ENCODE results near the gene TRMT1.
"Not testable (repeated sequence)": the region's sequence is repeated elsewhere in the genome, so short reads cannot be mapped to it uniquely, and the experiment has no call there.

TRMT1 gene

GRCh38 chr19:13150187-13150930 is 33.8 kb upstream of the TRMT1 start, which contains the start of the genes IER2 and STX10:
Gene IER2, plus strand, starts transcription at chr19:13150411. Its CDS starts 2,776 bp downstream, at chr19:13153187.
Gene STX10, minus strand, starts transcription at chr19:13150375. Its CDS starts 202 bp downstream, at chr19:13150173.
- Histone ChIP-seq H3K36me3 (ENCODE audit: control insufficient read depth in 2 of 2, insufficient read depth in 2 of 2, low read length in 2 of 2) (peaks cover 0 to under 1% of the 10 kb centered on the region in 2 donors), H3K4me1 (ENCODE audit: control insufficient read depth in 2 of 2, insufficient read depth in 2 of 2, low read length in 2 of 2) (peaks cover 14 to 18% of the 10 kb centered on the region in 2 donors), H3K9me3 (ENCODE audit: control insufficient read depth in 2 of 2, low read length in 2 of 2) (no peaks in the 10 kb centered on the region), H3K27me3 (ENCODE audit: control insufficient read depth in 2 of 2, insufficient read depth in 2 of 2, low read length in 2 of 2) (no peaks in the 10 kb centered on the region), H3K9ac (ENCODE audit: low read depth in 1 of 2, low read length in 2 of 2) (peak within 1 kb of the TSS; percentile 98 to 100), H3K4me3 (ENCODE audit: low read length in 2 of 2) (peak within 1 kb of the TSS; percentile 81 to 89), H3K27ac (ENCODE audit: low read depth in 2 of 2, low read length in 2 of 2) (peak within 1 kb of the TSS; percentile 94 to 98)

GRCh38 chr19:13149628-13150186 is 33.2 kb upstream of the TRMT1 start:
- Histone ChIP-seq H3K4me3 (ENCODE audit: low read length in 2 of 2) (peak overlapping the region; percentile 81 to 89), H3K27ac (ENCODE audit: low read depth in 2 of 2, low read length in 2 of 2) (peak overlapping the region; percentile 94 to 98), H3K36me3 (ENCODE audit: control insufficient read depth in 2 of 2, insufficient read depth in 2 of 2, low read length in 2 of 2) (peaks cover 5 to 6% of the 10 kb centered on the region in 2 donors), H3K9ac (ENCODE audit: low read depth in 1 of 2, low read length in 2 of 2) (peak overlapping the region; percentile 98 to 100), H3K9me3 (ENCODE audit: control insufficient read depth in 2 of 2, low read length in 2 of 2) (no peaks in the 10 kb centered on the region), H3K27me3 (ENCODE audit: control insufficient read depth in 2 of 2, insufficient read depth in 2 of 2, low read length in 2 of 2) (no peaks in the 10 kb centered on the region), H3K4me1 (ENCODE audit: control insufficient read depth in 2 of 2, insufficient read depth in 2 of 2, low read length in 2 of 2) (peaks cover 9 to 12% of the 10 kb centered on the region in 2 donors)

DNA sequence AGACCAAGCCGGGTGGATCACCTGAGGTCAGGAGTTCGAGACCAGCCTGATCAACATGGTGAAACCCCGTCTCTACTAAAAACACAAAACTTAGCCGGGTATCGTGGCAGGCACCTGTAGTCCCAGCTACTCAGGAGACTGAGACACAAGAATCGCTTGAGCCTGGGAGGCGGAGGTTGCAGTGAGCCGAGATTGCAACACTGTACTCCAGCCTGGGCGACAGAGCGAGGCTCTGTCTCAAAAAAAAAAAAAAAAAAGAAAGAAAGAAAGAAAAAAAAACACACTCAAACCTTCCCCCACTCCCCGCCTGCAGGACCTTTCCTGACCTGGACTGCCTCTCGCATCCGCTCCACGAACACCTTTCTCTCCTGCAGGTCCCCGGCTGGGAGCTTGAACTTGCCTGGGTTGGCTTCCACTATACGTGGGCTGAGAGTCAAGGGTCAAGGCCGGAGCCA is 32.7 kb upstream of the TRMT1 start:
- H3K27me3 ChIP-seq (ENCODE audit: control insufficient read depth in 2 of 2, insufficient read depth in 2 of 2, low read length in 2 of 2); H3K9me3 ChIP-seq (ENCODE audit: control insufficient read depth in 2 of 2, low read length in 2 of 2): not testable (repeated sequence)
- Histone ChIP-seq H3K27ac (ENCODE audit: low read depth in 2 of 2, low read length in 2 of 2) (peak overlapping the region in 1 of 2 donors; percentile 98), H3K4me3 (ENCODE audit: low read length in 2 of 2) (peak overlapping the region; percentile 81 to 89), H3K9ac (ENCODE audit: low read depth in 1 of 2, low read length in 2 of 2) (peak overlapping the region; percentile 98 to 100), H3K36me3 (ENCODE audit: control insufficient read depth in 2 of 2, insufficient read depth in 2 of 2, low read length in 2 of 2) (peaks cover 10 to 11% of the 10 kb centered on the region in 2 donors), H3K4me1 (ENCODE audit: control insufficient read depth in 2 of 2, insufficient read depth in 2 of 2, low read length in 2 of 2) (peaks cover 9 to 12% of the 10 kb centered on the region in 2 donors)

- H3K9me3 ChIP-seq (ENCODE audit: control insufficient read depth in 2 of 2, low read length in 2 of 2), result no peaks in the 10 kb centered on the region
- H3K36me3 ChIP-seq (ENCODE audit: control insufficient read depth in 2 of 2, insufficient read depth in 2 of 2, low read length in 2 of 2), result peaks cover 14 to 15% of the 10 kb centered on the region in 2 donors
- no peak overlapping the region for H3K4me3 ChIP-seq (ENCODE audit: low read length in 2 of 2)
These were observed 30.4 kb upstream of the TRMT1 start for GRCh38 chr19:13146763-13147563.

GRCh38 chr19:13139633-13140311 is 23.2 kb upstream of the TRMT1 start:
- H3K4me3 ChIP-seq (ENCODE audit: low read length in 2 of 2), result no peak overlapping the region
- no peaks in the 10 kb centered on the region for H3K4me1 ChIP-seq (ENCODE audit: control insufficient read depth in 2 of 2, insufficient read depth in 2 of 2, low read length in 2 of 2)
- no peaks in the 10 kb centered on the region for H3K9me3 ChIP-seq (ENCODE audit: control insufficient read depth in 2 of 2, low read length in 2 of 2)
- H3K36me3 ChIP-seq (ENCODE audit: control insufficient read depth in 2 of 2, insufficient read depth in 2 of 2, low read length in 2 of 2), result peaks cover 42 to 44% of the 10 kb centered on the region in 2 donors
- no peak overlapping the region for H3K9ac ChIP-seq (ENCODE audit: low read depth in 1 of 2, low read length in 2 of 2)
- no peaks in the 10 kb centered on the region for H3K27me3 ChIP-seq (ENCODE audit: control insufficient read depth in 2 of 2, insufficient read depth in 2 of 2, low read length in 2 of 2)
- H3K27ac ChIP-seq (ENCODE audit: low read depth in 2 of 2, low read length in 2 of 2), result no peak overlapping the region

More at GRCh38 chr19:13146763-13147563, 30.4 kb upstream of the TRMT1 start:
- H3K9ac ChIP-seq (ENCODE audit: low read depth in 1 of 2, low read length in 2 of 2), result no peak overlapping the region
- H3K4me1 ChIP-seq (ENCODE audit: control insufficient read depth in 2 of 2, insufficient read depth in 2 of 2, low read length in 2 of 2), result peaks cover 9% of the 10 kb centered on the region in 2 donors
- H3K27me3 ChIP-seq (ENCODE audit: control insufficient read depth in 2 of 2, insufficient read depth in 2 of 2, low read length in 2 of 2), result no peaks in the 10 kb centered on the region
- H3K27ac ChIP-seq (ENCODE audit: low read depth in 2 of 2, low read length in 2 of 2), result no peak overlapping the region

DNA sequence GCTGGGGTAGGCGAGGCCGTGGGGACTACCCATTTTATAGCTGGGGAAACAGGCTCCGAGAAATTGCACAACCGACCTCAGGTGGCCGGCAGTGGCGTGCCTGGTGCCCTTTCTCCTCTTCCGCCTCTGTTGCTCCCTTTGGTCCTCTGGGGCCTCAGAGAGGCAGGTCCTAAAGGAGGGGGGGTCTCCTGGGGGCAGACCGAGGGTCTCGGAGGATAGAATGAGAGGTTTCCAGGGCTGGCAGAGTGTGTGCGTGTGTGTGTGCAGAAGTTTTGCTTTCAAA is 22.3 kb upstream of the TRMT1 start:
- peaks cover 33 to 39% of the 10 kb centered on the region in 2 donors for H3K36me3 ChIP-seq (ENCODE audit: control insufficient read depth in 2 of 2, insufficient read depth in 2 of 2, low read length in 2 of 2)
- H3K4me1 ChIP-seq (ENCODE audit: control insufficient read depth in 2 of 2, insufficient read depth in 2 of 2, low read length in 2 of 2), result no peaks in the 10 kb centered on the region
- H3K4me3 ChIP-seq (ENCODE audit: low read length in 2 of 2), result no peak overlapping the region
- H3K27me3 ChIP-seq (ENCODE audit: control insufficient read depth in 2 of 2, insufficient read depth in 2 of 2, low read length in 2 of 2), result no peaks in the 10 kb centered on the region
- H3K9ac ChIP-seq (ENCODE audit: low read depth in 1 of 2, low read length in 2 of 2), result no peak overlapping the region
- no peak overlapping the region for H3K27ac ChIP-seq (ENCODE audit: low read depth in 2 of 2, low read length in 2 of 2)
- H3K9me3 ChIP-seq (ENCODE audit: control insufficient read depth in 2 of 2, low read length in 2 of 2), result no peaks in the 10 kb centered on the region

DNA sequence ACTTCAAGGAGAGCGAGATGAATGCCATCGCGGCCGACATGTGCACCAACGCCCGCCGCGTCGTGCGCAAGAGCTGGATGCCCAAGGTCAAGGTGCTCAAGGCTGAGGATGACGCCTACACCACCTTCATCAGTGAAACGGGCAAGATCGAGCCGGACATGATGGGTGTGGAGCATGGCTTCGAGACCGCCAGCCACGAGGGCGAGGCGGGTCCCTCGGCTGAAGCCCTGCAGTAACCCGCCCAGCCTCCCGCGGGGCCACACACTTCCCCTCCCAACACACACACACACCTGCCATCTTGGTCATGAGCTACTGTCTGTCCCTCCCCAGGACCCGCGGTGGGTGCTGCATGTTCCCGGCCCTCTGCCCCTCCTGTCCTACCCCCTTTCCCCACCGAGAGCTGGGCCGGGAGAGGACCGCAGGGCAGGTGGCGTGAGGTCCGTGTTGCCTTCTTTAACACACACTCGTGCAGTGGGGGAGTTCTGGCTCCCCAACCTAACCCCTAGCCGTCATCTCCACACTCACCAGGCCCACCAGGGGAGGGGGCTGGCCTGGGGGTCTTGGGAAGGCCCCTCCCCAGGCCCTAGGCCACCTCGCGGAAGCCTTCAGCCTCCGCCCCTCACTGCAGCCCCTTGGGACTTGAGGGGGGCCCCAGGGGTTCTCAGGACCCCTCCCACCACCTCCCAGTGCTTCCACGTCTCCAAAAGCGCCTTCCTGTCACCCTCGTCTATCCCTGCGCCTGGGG is 21.8 kb upstream of the TRMT1 start:
- Histone ChIP-seq H3K27ac (ENCODE audit: low read depth in 2 of 2, low read length in 2 of 2) (no peak overlapping the region), H3K36me3 (ENCODE audit: control insufficient read depth in 2 of 2, insufficient read depth in 2 of 2, low read length in 2 of 2) (peaks cover 31 to 41% of the 10 kb centered on the region in 2 donors), H3K4me3 (ENCODE audit: low read length in 2 of 2) (no peak overlapping the region), H3K27me3 (ENCODE audit: control insufficient read depth in 2 of 2, insufficient read depth in 2 of 2, low read length in 2 of 2) (no peaks in the 10 kb centered on the region), H3K4me1 (ENCODE audit: control insufficient read depth in 2 of 2, insufficient read depth in 2 of 2, low read length in 2 of 2) (no peaks in the 10 kb centered on the region), H3K9ac (ENCODE audit: low read depth in 1 of 2, low read length in 2 of 2) (no peak overlapping the region), H3K9me3 (ENCODE audit: control insufficient read depth in 2 of 2, low read length in 2 of 2) (no peaks in the 10 kb centered on the region)

DNA sequence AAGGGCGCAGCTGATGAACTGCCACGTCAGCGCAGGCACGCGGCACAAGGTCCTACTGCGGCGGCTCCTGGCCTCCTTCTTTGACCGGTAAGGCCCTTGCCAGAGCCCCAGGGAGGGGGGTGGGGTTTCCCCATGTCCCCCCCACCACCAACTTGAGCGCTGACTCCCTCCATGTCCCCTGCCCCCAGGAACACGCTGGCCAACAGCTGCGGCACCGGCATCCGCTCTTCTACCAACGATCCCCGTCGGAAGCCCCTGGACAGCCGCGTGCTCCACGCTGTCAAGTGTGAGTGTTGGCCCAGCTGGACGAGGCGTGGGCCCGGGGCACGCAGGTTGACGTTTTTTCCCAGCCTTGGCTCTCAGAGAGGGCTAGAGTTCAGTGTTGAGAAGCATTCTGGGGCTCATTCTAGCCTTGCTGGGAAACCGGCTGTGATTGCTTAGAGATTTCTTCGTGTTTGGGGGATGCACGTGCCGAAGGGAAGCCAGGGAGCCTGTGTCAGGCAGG is 20.8 kb upstream of the TRMT1 start:
- H3K4me1 ChIP-seq (ENCODE audit: control insufficient read depth in 2 of 2, insufficient read depth in 2 of 2, low read length in 2 of 2), result no peaks in the 10 kb centered on the region
- peaks cover 31 to 41% of the 10 kb centered on the region in 2 donors for H3K36me3 ChIP-seq (ENCODE audit: control insufficient read depth in 2 of 2, insufficient read depth in 2 of 2, low read length in 2 of 2)

More for the DNA sequence above, 20.8 kb upstream of the TRMT1 start:
- no peak overlapping the region for H3K4me3 ChIP-seq (ENCODE audit: low read length in 2 of 2)
- H3K27ac ChIP-seq (ENCODE audit: low read depth in 2 of 2, low read length in 2 of 2), result no peak overlapping the region
- H3K27me3 ChIP-seq (ENCODE audit: control insufficient read depth in 2 of 2, insufficient read depth in 2 of 2, low read length in 2 of 2), result no peaks in the 10 kb centered on the region
- H3K9me3 ChIP-seq (ENCODE audit: control insufficient read depth in 2 of 2, low read length in 2 of 2), result no peaks in the 10 kb centered on the region
- no peak overlapping the region for H3K9ac ChIP-seq (ENCODE audit: low read depth in 1 of 2, low read length in 2 of 2)

All from mucosa of rectum (tissue), 2 donors.